ENCODE results near the gene SMARCC2. TPM values are rescaled to one million over a fixed set of nuclear protein-coding genes. Genes with fewer than 3 reads are reported as not detected.

SMARCC2 gene
- total and polyA plus RNA-seq, 2 of the 13 experiments (the other 11 are each of a cell fraction or from before 2014, with no cell fraction given) = 21.3 to 24.1 TPM

DNA sequence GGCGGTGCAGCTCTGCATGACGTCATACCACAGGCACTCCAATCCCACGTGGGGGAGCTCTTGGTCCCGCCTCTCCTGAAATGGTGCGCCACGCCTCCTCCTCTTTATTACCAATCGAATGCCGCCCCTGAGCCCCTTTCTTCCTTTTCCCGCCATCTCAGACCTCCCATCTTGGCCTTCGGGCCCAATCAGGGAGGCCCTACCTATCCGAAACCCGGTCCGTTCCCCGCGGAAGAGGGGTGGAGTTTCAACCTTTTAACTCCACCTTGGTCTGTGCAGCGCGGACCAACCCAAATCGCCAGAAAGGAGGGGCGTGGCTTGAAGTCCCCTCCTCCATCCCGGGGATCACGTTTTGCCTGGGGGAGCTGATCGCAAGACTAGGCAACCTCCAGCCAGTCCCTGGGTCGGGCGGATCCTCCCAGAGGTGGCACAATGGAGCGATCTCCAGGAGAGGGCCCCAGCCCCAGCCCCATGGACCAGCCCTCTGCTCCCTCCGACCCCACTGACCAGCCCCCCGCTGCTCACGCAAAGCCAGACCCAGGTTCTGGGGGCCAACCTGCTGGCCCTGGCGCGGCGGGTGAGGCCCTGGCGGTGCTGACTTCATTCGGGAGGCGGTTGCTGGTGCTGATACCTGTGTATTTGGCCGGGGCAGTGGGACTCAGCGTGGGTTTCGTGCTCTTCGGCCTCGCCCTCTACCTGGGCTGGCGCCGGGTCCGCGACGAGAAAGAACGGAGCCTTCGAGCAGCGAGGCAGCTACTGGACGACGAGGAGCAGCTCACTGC is 61.2 kb downstream of the SMARCC2 start, which contains the start of gene ESYT1 (continued):
- TF ChIP-seq, protein P1, sequence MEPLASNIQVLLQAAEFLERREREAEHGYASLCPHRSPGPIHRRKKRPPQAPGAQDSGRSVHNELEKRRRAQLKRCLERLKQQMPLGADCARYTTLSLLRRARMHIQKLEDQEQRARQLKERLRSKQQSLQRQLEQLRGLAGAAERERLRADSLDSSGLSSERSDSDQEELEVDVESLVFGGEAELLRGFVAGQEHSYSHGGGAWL (CRISPR knock-in tag; IDR thresholded peaks at IDR 0.05) = 0 out of 2 replicates have a peak, but pooled peaks have one; percentile 37
- TF ChIP-seq SRY (CRISPR knock-in tag; IDR thresholded peaks at IDR 0.05) (peak; percentile 91), ZBTB21 (CRISPR knock-in tag; IDR thresholded peaks at IDR 0.05) (peak; percentile 88), NR2F6 (IDR thresholded peaks at IDR 0.05) (no peak), NR2F6 (CRISPR knock-in tag; IDR thresholded peaks at IDR 0.05) (no peak), ZNF777 (CRISPR knock-in tag; IDR thresholded peaks at IDR 0.05) (peak; percentile 73; the same call in 1 of the 2 replicates), TAF15 (IDR thresholded peaks at IDR 0.05; ENCODE audit: low read depth, low read length, poor library complexity, severe bottlenecking) (peak; percentile 29), GABPA (IDR thresholded peaks at IDR 0.05; ENCODE audit: low read depth, low read length) (peak; percentile 13; the same call in 1 of the 2 replicates), GABPA (CRISPR knock-in tag; IDR thresholded peaks at IDR 0.05; ENCODE audit: low read depth) (peak; percentile 65), CREM (IDR thresholded peaks at IDR 0.05) (peak; percentile 87), CREM (CRISPR knock-in tag; IDR thresholded peaks at IDR 0.05) (no peak; the same call in 1 of the 2 replicates), ELF3 (CRISPR knock-in tag; IDR thresholded peaks at IDR 0.05) (peak; percentile 60), RAD21 (CRISPR knock-in tag; IDR thresholded peaks at IDR 0.05) (0 out of 2 replicates have a peak, but pooled peaks have one; percentile 11), TAF1 (CRISPR knock-in tag; IDR thresholded peaks at IDR 0.05) (peak; percentile 81), KDM4B (CRISPR knock-in tag; IDR thresholded peaks at IDR 0.05) (0 out of 2 replicates have a peak, but pooled peaks have one; percentile 12), ZNF703 (CRISPR knock-in tag; IDR thresholded peaks at IDR 0.05; ENCODE audit: borderline replicate concordance) (no peak), KLF16 (CRISPR knock-in tag; IDR thresholded peaks at IDR 0.05) (peak in 1 of 2 experiments; percentile 69; a peak in 2 of 4 replicates)
- TF ChIP-seq, protein P2, sequence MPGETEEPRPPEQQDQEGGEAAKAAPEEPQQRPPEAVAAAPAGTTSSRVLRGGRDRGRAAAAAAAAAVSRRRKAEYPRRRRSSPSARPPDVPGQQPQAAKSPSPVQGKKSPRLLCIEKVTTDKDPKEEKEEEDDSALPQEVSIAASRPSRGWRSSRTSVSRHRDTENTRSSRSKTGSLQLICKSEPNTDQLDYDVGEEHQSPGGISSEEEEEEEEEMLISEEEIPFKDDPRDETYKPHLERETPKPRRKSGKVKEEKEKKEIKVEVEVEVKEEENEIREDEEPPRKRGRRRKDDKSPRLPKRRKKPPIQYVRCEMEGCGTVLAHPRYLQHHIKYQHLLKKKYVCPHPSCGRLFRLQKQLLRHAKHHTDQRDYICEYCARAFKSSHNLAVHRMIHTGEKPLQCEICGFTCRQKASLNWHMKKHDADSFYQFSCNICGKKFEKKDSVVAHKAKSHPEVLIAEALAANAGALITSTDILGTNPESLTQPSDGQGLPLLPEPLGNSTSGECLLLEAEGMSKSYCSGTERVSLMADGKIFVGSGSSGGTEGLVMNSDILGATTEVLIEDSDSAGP (CRISPR knock-in tag; IDR thresholded peaks at IDR 0.05; ENCODE audit: borderline replicate concordance) = peak; percentile 53; the same call in 1 of the 2 replicates
- TF ChIP-seq, protein P3, sequence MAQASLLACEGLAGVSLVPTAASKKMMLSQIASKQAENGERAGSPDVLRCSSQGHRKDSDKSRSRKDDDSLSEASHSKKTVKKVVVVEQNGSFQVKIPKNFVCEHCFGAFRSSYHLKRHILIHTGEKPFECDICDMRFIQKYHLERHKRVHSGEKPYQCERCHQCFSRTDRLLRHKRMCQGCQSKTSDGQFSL (CRISPR knock-in tag; IDR thresholded peaks at IDR 0.05) = 0 out of 2 replicates have a peak, but pooled peaks have one; percentile 25
- TF ChIP-seq, protein P4, sequence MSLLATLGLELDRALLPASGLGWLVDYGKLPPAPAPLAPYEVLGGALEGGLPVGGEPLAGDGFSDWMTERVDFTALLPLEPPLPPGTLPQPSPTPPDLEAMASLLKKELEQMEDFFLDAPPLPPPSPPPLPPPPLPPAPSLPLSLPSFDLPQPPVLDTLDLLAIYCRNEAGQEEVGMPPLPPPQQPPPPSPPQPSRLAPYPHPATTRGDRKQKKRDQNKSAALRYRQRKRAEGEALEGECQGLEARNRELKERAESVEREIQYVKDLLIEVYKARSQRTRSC (CRISPR knock-in tag; IDR thresholded peaks at IDR 0.05; ENCODE audit: low read depth) = no peak
- TF ChIP-seq, protein P5, sequence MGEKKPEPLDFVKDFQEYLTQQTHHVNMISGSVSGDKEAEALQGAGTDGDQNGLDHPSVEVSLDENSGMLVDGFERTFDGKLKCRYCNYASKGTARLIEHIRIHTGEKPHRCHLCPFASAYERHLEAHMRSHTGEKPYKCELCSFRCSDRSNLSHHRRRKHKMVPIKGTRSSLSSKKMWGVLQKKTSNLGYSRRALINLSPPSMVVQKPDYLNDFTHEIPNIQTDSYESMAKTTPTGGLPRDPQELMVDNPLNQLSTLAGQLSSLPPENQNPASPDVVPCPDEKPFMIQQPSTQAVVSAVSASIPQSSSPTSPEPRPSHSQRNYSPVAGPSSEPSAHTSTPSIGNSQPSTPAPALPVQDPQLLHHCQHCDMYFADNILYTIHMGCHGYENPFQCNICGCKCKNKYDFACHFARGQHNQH (CRISPR knock-in tag; IDR thresholded peaks at IDR 0.05) = peak; percentile 59; the same call in 1 of the 2 replicates
- TF ChIP-seq, protein P6, sequence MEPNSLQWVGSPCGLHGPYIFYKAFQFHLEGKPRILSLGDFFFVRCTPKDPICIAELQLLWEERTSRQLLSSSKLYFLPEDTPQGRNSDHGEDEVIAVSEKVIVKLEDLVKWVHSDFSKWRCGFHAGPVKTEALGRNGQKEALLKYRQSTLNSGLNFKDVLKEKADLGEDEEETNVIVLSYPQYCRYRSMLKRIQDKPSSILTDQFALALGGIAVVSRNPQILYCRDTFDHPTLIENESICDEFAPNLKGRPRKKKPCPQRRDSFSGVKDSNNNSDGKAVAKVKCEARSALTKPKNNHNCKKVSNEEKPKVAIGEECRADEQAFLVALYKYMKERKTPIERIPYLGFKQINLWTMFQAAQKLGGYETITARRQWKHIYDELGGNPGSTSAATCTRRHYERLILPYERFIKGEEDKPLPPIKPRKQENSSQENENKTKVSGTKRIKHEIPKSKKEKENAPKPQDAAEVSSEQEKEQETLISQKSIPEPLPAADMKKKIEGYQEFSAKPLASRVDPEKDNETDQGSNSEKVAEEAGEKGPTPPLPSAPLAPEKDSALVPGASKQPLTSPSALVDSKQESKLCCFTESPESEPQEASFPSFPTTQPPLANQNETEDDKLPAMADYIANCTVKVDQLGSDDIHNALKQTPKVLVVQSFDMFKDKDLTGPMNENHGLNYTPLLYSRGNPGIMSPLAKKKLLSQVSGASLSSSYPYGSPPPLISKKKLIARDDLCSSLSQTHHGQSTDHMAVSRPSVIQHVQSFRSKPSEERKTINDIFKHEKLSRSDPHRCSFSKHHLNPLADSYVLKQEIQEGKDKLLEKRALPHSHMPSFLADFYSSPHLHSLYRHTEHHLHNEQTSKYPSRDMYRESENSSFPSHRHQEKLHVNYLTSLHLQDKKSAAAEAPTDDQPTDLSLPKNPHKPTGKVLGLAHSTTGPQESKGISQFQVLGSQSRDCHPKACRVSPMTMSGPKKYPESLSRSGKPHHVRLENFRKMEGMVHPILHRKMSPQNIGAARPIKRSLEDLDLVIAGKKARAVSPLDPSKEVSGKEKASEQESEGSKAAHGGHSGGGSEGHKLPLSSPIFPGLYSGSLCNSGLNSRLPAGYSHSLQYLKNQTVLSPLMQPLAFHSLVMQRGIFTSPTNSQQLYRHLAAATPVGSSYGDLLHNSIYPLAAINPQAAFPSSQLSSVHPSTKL (CRISPR knock-in tag; IDR thresholded peaks at IDR 0.05) = peak; percentile 46; the same call in 1 of the 2 replicates
